Measurements from ENCODE around the gene DPYSL4. TPM values are rescaled to one million over a fixed set of nuclear protein-coding genes. Genes with fewer than 3 reads are reported as not detected.

Gene DPYSL4
- total RNA-seq, 4 donors from 2014 or later: 0.79 TPM; not detected in 3

DNA sequence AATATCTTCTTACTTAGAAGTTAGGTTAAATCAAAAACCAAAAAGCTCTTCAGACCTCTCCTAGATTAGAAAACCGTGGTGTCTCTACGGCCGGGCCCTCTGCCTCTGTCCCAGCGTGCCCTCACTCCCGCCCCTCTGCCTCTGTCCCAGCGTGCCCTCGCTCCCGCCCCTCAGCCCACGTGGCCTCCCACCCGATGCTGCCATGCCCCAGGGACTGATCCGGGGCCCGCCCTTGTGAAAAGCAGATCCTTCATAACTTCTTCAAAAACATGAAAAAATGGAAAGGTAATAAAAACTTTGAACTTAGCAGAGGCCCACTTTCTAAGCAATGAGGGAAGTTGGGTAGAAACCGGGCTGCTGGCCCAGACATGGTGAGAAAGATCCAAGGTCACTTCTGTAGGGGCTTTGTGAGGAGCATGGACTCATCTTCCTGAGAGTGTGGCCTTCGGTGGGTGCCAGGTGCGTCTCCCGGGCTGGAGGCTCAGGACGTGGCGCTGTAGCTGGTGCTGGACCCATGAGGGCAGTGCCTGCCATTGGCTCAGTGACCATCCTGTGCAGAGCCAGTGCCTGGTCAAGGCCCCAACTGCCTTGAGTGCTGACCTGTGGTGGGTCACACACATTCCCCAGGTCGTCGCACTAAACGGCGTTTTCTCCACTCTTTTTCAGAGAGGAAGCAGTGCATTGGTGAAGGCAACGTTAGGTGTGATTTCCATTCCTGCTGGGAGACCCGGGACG, 4.9 kb upstream of the DPYSL4 start:
- Histone ChIP-seq H3K9me3 (no peaks in the 10 kb centered on the region), H3K27ac (no peak overlapping the region), H3K36me3 (no peaks in the 10 kb centered on the region), H3K27me3 (peaks cover 66% of the 10 kb centered on the region), H3K4me3 (no peak overlapping the region), H3K4me1 (peaks cover 0 to 15% (median 12%) of the 10 kb centered on the region in 4 donors)
- intact Hi-C loops (cut with DNase I; ENCODE audit: low total_unique reads) (no loop called here), in situ Hi-C loops (cut with MboI; ENCODE audit: low pct_ligation_motif_present in 1 of 4, low pct_unique_long_range_greater_than_20kb in 1 of 4, low sequenced_read_pairs in 3 of 4) (no loop called here)
- WGBS, 2 donors (ENCODE audit: low coverage in 1 of 2): 53 to 76% methylated on average over 7 to 24 of the region's 25 CpGs
- no peak for DNase-seq
- TF ChIP-seq POLR2A (IDR thresholded peaks at IDR 0.05) (no peak), EP300 (IDR thresholded peaks at IDR 0.05; ENCODE audit: low read depth) (no peak), POLR2AphosphoS5 (IDR thresholded peaks at IDR 0.05) (no peak)
- TF ChIP-seq, protein P1, sequence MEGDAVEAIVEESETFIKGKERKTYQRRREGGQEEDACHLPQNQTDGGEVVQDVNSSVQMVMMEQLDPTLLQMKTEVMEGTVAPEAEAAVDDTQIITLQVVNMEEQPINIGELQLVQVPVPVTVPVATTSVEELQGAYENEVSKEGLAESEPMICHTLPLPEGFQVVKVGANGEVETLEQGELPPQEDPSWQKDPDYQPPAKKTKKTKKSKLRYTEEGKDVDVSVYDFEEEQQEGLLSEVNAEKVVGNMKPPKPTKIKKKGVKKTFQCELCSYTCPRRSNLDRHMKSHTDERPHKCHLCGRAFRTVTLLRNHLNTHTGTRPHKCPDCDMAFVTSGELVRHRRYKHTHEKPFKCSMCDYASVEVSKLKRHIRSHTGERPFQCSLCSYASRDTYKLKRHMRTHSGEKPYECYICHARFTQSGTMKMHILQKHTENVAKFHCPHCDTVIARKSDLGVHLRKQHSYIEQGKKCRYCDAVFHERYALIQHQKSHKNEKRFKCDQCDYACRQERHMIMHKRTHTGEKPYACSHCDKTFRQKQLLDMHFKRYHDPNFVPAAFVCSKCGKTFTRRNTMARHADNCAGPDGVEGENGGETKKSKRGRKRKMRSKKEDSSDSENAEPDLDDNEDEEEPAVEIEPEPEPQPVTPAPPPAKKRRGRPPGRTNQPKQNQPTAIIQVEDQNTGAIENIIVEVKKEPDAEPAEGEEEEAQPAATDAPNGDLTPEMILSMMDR (IDR thresholded peaks at IDR 0.05): no peak

DNA sequence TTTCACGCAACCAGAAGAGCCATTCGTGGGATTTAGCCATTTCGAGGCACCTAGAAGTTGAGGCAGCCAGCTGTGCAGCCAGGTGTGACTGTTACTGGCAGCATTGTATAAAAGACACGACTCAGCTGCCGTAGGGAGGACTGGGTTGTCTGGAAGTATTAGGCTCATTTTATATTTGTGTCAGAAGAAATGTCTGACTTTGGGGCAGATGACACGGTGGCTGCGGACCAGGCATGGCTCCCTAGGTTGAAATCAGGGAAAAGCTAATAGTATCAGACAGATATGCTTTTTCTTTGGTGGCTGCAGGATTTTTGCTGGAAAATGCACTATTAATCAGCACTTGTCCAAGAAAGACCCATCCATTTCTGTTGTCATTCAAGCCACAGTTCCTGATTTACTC, 4.2 kb upstream of the DPYSL4 start:
- peaks cover 0 to 20% (median 17%) of the 10 kb centered on the region in 4 donors for H3K4me1 ChIP-seq
- no peak for DNase-seq
- TF ChIP-seq POLR2AphosphoS5 (IDR thresholded peaks at IDR 0.05): no peak
- TF ChIP-seq, protein P1 (IDR thresholded peaks at IDR 0.05): no peak
- no peak for TF ChIP-seq EP300 (IDR thresholded peaks at IDR 0.05; ENCODE audit: low read depth)
- TF ChIP-seq POLR2A (IDR thresholded peaks at IDR 0.05): no peak
- no peaks in the 10 kb centered on the region for H3K9me3 ChIP-seq
- H3K27me3 ChIP-seq: peaks cover 66% of the 10 kb centered on the region
- in situ Hi-C loops (cut with MboI; ENCODE audit: low pct_ligation_motif_present in 1 of 4, low pct_unique_long_range_greater_than_20kb in 1 of 4, low sequenced_read_pairs in 3 of 4): no loop called here
- intact Hi-C loops (cut with DNase I; ENCODE audit: low total_unique reads): no loop called here
- H3K27ac ChIP-seq: no peak overlapping the region
- no peak overlapping the region for H3K4me3 ChIP-seq
- WGBS, 2 donors (ENCODE audit: low coverage in 1 of 2): 84 to 86% methylated on average over 4 to 7 of the region's 7 CpGs
- H3K36me3 ChIP-seq: no peaks in the 10 kb centered on the region

DNA sequence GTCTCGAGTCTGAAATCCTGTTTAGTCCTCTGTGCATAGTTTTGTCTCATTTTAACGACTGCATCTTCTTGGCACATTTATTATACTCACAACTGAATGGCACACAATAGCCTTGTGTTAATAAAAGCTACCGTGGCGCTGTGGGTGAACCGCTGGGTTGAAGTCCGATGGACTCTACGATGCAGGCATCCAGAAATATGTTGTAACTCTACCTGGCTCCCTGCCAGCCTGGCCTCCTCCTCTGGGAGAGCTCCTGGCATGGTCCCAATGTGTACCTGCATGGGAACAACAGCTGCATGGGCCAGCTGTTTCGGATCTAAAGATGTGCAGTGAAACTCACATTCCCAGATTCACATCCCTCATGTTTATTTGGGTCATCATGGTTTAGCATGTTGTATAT, 3.7 kb upstream of the DPYSL4 start:
- Histone ChIP-seq H3K9me3 (no peaks in the 10 kb centered on the region), H3K27me3 (peaks cover 69% of the 10 kb centered on the region), H3K4me3 (no peak overlapping the region), H3K36me3 (no peaks in the 10 kb centered on the region), H3K27ac (no peak overlapping the region), H3K4me1 (peaks cover 0 to 23% (median 17%) of the 10 kb centered on the region in 4 donors)
- no peak for DNase-seq
- intact Hi-C loops (cut with DNase I; ENCODE audit: low total_unique reads): no loop called here
- TF ChIP-seq, protein P1 (IDR thresholded peaks at IDR 0.05): no peak
- TF ChIP-seq EP300 (IDR thresholded peaks at IDR 0.05; ENCODE audit: low read depth): no peak
- no peak for TF ChIP-seq POLR2AphosphoS5 (IDR thresholded peaks at IDR 0.05)
- no peak for TF ChIP-seq POLR2A (IDR thresholded peaks at IDR 0.05)
- in situ Hi-C loops (cut with MboI; ENCODE audit: low pct_ligation_motif_present in 1 of 4, low pct_unique_long_range_greater_than_20kb in 1 of 4, low sequenced_read_pairs in 3 of 4): no loop called here
- WGBS, 2 donors (ENCODE audit: low coverage in 1 of 2): 14 to 41% methylated on average over 1 to 8 of the region's 8 CpGs

DNA sequence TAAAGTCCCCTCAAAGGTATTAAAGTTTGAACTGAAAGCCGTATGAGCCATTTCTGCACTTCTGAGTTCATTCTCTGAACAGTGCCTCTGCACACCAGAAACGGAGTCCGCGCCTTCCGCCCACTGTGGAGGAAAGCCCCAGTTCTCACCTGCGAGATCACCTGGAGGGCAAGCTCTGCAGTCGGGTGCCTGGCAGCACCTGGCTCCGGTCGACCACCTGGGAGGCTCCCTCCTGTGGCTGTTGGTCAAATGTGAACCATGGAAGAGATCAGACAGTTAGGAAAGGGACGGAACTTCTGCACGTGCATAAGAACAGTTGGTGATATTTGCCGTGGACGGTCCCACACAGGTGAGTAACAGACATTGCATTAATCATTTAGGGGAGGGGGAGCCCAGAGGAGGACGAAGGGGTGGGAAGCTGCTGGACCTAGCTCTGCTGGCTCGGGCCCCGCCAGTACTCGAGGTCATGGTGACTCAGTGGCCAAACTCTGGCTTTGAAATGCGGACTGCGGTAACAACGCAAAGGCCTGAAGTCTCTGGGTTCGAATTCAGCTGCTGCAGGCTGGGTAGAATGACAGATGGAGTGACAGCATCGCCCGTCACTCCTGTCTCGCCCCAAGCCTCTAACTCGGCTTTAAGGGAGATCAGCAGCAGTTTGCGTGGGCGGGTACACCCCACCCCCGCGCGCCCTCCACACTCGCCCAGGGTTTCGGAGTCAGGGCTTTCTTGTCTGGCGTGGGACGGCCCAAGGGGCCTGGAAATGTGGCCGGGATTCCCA, 1.7 kb upstream of the DPYSL4 start:
- Histone ChIP-seq H3K36me3 (no peaks in the 10 kb centered on the region), H3K9me3 (no peaks in the 10 kb centered on the region), H3K27ac (no peak overlapping the region), H3K4me3 (no peak overlapping the region), H3K27me3 (peaks cover 79% of the 10 kb centered on the region), H3K4me1 (peaks cover 0 to 23% (median 17%) of the 10 kb centered on the region in 4 donors)
- no peak for DNase-seq
- intact Hi-C loops (cut with DNase I; ENCODE audit: low total_unique reads) (no loop called here), in situ Hi-C loops (cut with MboI; ENCODE audit: low pct_ligation_motif_present in 1 of 4, low pct_unique_long_range_greater_than_20kb in 1 of 4, low sequenced_read_pairs in 3 of 4) (no loop called here)
- no peak for TF ChIP-seq POLR2AphosphoS5 (IDR thresholded peaks at IDR 0.05)
- TF ChIP-seq EP300 (IDR thresholded peaks at IDR 0.05; ENCODE audit: low read depth): no peak
- no peak for TF ChIP-seq POLR2A (IDR thresholded peaks at IDR 0.05)
- TF ChIP-seq, protein P1 (IDR thresholded peaks at IDR 0.05): no peak
- WGBS, 2 donors (ENCODE audit: low coverage in 1 of 2): 49 to 65% methylated on average over 12 to 35 of the region's 35 CpGs
